Measurements from ENCODE around the gene DENND1A.

The DENND1A gene

DNA sequence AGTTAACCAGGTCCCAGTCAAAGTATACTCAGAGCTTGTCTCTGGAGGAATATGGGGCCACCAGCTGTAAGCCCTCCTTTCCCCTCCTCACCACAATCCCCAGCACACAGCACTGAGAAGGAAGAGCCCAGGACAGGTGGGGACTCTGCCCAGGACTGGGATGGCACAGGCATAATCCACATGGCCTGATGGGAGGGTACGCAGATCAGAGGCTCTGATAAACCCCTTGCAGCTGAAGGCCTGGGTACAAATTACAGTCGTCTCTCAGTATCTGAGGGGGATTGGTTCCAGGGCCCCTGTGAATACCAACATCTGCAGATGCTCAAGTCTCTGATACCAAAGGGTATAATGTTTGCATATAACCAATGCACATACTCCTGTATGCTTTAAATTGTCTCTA is 328.1 kb downstream of the DENND1A start:
- Histone ChIP-seq H3K23ac (ENCODE audit: low read length in 2 of 2) (no peak overlapping the region), H3K36me3 (ENCODE audit: control insufficient read depth in 1 of 2, insufficient read depth in 2 of 2, low read depth in 1 of 2, low read length in 2 of 2) (peaks cover 0 to 6% of the 10 kb centered on the region in 2 experiments), H3K79me1 (replicated peaks; ENCODE audit: low read length, poor library complexity, severe bottlenecking) (no peaks in the 10 kb centered on the region), H2AFZ (ENCODE audit: low read depth, low read length) (no peak overlapping the region), H2AK5ac (ENCODE audit: low read length, severe bottlenecking) (no peak overlapping the region), H3K18ac (ENCODE audit: low read depth in 1 of 2, low read length in 2 of 2) (no peak overlapping the region), H3K14ac (ENCODE audit: low read length in 2 of 2) (no peak overlapping the region), H2BK120ac (ENCODE audit: low read depth, low read length) (no peak overlapping the region), H2BK12ac (ENCODE audit: low read length in 2 of 2) (no peak overlapping the region), H2BK5ac (ENCODE audit: low read depth, low read length, poor library complexity, severe bottlenecking) (no peak overlapping the region), H4K91ac (ENCODE audit: low read length) (no peak overlapping the region), H4K8ac (ENCODE audit: low read length) (no peak overlapping the region), H3K27ac (ENCODE audit: low read length, poor library complexity, severe bottlenecking) (no peak overlapping the region), H3K4me3 (ENCODE audit: insufficient read depth in 1 of 2, low read depth in 1 of 2, low read length in 2 of 2) (no peak overlapping the region), H3K9me3 (ENCODE audit: control insufficient read depth, low read length) (no peaks in the 10 kb centered on the region), H3K4ac (ENCODE audit: low read depth in 1 of 2, low read length in 2 of 2) (no peak overlapping the region), H3K27me3 (ENCODE audit: control insufficient read depth in 1 of 2, insufficient read depth in 1 of 2, low read length in 2 of 2) (no peaks in the 10 kb centered on the region), H3K4me2 (ENCODE audit: low read length, poor library complexity, severe bottlenecking) (no peak overlapping the region), H2BK15ac (ENCODE audit: low read depth, poor library complexity, severe bottlenecking) (no peak overlapping the region), H3K4me1 (ENCODE audit: control insufficient read depth, insufficient read depth, low read depth, low read length) (peaks cover 1% of the 10 kb centered on the region), H3K9ac (ENCODE audit: low read length) (no peak overlapping the region)
- DNase-seq, result no peak
- WGBS, result 94% methylated on average over 2 of the region's 2 CpGs

DNA sequence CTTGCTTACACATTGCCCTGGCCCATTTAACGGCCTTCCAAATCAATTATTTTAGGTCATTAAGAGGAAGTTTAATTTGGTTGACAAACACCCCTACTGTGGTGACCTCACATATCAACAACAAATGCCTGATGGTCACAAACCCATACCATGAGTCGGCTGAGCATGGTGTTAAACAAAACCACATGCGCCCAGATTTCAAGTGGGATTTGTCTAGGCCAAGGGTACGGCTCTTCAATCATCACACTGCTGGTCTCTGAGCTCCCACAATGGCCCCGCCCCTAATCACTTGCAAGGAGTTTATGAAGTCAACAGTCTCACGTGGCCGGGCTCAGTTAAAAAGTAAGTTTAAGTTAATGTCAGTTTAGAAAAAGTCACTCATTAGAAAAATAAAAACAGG is 330.1 kb downstream of the DENND1A start:
- Histone ChIP-seq H3K14ac (ENCODE audit: low read length in 2 of 2) (no peak overlapping the region), H4K8ac (ENCODE audit: low read length) (no peak overlapping the region), H3K4ac (ENCODE audit: low read depth in 1 of 2, low read length in 2 of 2) (no peak overlapping the region), H4K91ac (ENCODE audit: low read length) (no peak overlapping the region), H2BK12ac (ENCODE audit: low read length in 2 of 2) (no peak overlapping the region), H3K27me3 (ENCODE audit: control insufficient read depth in 1 of 2, insufficient read depth in 1 of 2, low read length in 2 of 2) (no peaks in the 10 kb centered on the region), H2AFZ (ENCODE audit: low read depth, low read length) (no peak overlapping the region), H3K23ac (ENCODE audit: low read length in 2 of 2) (no peak overlapping the region), H2BK120ac (ENCODE audit: low read depth, low read length) (no peak overlapping the region), H3K79me1 (replicated peaks; ENCODE audit: low read length, poor library complexity, severe bottlenecking) (no peaks in the 10 kb centered on the region), H2AK5ac (ENCODE audit: low read length, severe bottlenecking) (no peak overlapping the region), H3K9ac (ENCODE audit: low read length) (no peak overlapping the region), H3K4me3 (ENCODE audit: insufficient read depth in 1 of 2, low read depth in 1 of 2, low read length in 2 of 2) (no peak overlapping the region), H3K18ac (ENCODE audit: low read depth in 1 of 2, low read length in 2 of 2) (no peak overlapping the region), H3K4me1 (ENCODE audit: control insufficient read depth, insufficient read depth, low read depth, low read length) (peaks cover 1% of the 10 kb centered on the region), H3K36me3 (ENCODE audit: control insufficient read depth in 1 of 2, insufficient read depth in 2 of 2, low read depth in 1 of 2, low read length in 2 of 2) (no peaks in the 10 kb centered on the region), H2BK5ac (ENCODE audit: low read depth, low read length, poor library complexity, severe bottlenecking) (no peak overlapping the region), H2BK15ac (ENCODE audit: low read depth, poor library complexity, severe bottlenecking) (no peak overlapping the region), H3K4me2 (ENCODE audit: low read length, poor library complexity, severe bottlenecking) (no peak overlapping the region), H3K9me3 (ENCODE audit: control insufficient read depth, low read length) (no peaks in the 10 kb centered on the region), H3K27ac (ENCODE audit: low read length, poor library complexity, severe bottlenecking) (no peak overlapping the region)
- DNase-seq, result no peak
- WGBS, result 99% methylated on average over 7 of the region's 7 CpGs

DNA sequence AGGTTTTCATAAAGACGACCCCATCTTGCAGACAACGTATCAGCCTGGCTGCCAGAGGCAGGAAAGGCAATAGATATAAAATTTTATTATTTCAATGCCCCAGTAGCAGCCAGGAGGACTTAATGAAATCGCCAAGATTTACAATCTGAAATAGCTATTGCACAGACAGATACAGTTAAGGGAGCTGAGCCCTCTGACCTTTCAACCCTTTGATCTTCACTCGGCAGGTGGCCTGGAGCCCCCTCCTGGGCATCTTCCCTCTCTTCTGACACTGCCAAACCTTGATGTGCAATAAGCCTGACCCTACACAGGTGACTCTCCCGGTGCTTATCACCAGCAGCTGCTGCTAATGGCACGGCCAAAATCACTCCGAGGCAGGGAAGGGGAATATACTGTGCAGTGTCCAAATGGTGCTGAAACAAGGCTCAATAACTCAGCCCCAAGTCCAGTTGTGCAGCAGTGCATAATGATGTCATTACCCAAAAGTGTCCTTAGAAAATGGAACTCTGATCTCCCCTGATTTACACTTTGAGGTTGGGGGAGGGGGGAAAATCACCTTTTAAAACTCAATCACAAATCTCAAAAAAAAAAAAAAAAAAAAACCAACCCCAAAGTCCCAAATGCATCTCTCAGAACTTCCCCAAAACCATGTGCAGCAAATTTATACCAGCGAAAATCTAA is 331.9 kb downstream of the DENND1A start:
- H3K4me3 ChIP-seq (ENCODE audit: insufficient read depth in 1 of 2, low read depth in 1 of 2, low read length in 2 of 2), result no peak overlapping the region
- H2BK120ac ChIP-seq (ENCODE audit: low read depth, low read length), result no peak overlapping the region
- no peak overlapping the region for H3K23ac ChIP-seq (ENCODE audit: low read length in 2 of 2)
- peaks cover 1% of the 10 kb centered on the region for H3K4me1 ChIP-seq (ENCODE audit: control insufficient read depth, insufficient read depth, low read depth, low read length)
- no peak overlapping the region for H2BK12ac ChIP-seq (ENCODE audit: low read length in 2 of 2)
- H2AK5ac ChIP-seq (ENCODE audit: low read length, severe bottlenecking), result no peak overlapping the region
- no peaks in the 10 kb centered on the region for H3K9me3 ChIP-seq (ENCODE audit: control insufficient read depth, low read length)
- no peaks in the 10 kb centered on the region for H3K36me3 ChIP-seq (ENCODE audit: control insufficient read depth in 1 of 2, insufficient read depth in 2 of 2, low read depth in 1 of 2, low read length in 2 of 2)
- H4K8ac ChIP-seq (ENCODE audit: low read length), result no peak overlapping the region
- no peak overlapping the region for H3K18ac ChIP-seq (ENCODE audit: low read depth in 1 of 2, low read length in 2 of 2)
- H3K9ac ChIP-seq (ENCODE audit: low read length), result no peak overlapping the region
- no peak overlapping the region for H2BK15ac ChIP-seq (ENCODE audit: low read depth, poor library complexity, severe bottlenecking)
- no peak overlapping the region for H4K91ac ChIP-seq (ENCODE audit: low read length)
- no peak overlapping the region for H3K27ac ChIP-seq (ENCODE audit: low read length, poor library complexity, severe bottlenecking)
- H3K4me2 ChIP-seq (ENCODE audit: low read length, poor library complexity, severe bottlenecking), result no peak overlapping the region
- no peak for DNase-seq
- no peaks in the 10 kb centered on the region for H3K79me1 ChIP-seq (replicated peaks; ENCODE audit: low read length, poor library complexity, severe bottlenecking)
- H3K14ac ChIP-seq (ENCODE audit: low read length in 2 of 2), result no peak overlapping the region
- H2BK5ac ChIP-seq (ENCODE audit: low read depth, low read length, poor library complexity, severe bottlenecking), result no peak overlapping the region
- no peaks in the 10 kb centered on the region for H3K27me3 ChIP-seq (ENCODE audit: control insufficient read depth in 1 of 2, insufficient read depth in 1 of 2, low read length in 2 of 2)
- no peak overlapping the region for H2AFZ ChIP-seq (ENCODE audit: low read depth, low read length)
- H3K4ac ChIP-seq (ENCODE audit: low read depth in 1 of 2, low read length in 2 of 2), result no peak overlapping the region
- 77% methylated on average over 6 of the region's 8 CpGs for WGBS

DNA sequence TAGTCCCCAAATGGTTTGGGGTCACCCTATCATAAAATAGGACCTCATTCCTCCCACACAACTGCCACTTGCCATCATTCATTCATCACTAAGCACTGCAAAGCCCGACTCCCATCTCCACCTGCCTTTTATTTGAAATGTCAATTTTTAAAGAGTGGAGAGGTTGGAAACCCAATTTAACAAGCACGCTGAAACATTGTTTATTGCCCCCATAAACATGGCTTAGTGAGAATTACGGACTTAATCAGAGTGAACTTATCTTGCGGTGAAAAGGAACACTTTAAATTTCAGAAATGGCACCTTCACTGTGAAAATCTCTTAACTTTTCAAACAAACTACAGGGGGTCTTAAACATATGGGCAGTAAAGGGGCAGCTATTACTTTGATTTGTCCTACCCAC is 332.9 kb downstream of the DENND1A start:
- Histone ChIP-seq H3K23ac (ENCODE audit: low read length in 2 of 2) (no peak overlapping the region), H3K27ac (ENCODE audit: low read length, poor library complexity, severe bottlenecking) (no peak overlapping the region), H3K4me3 (ENCODE audit: insufficient read depth in 1 of 2, low read depth in 1 of 2, low read length in 2 of 2) (no peak overlapping the region), H3K9me3 (ENCODE audit: control insufficient read depth, low read length) (no peaks in the 10 kb centered on the region), H4K91ac (ENCODE audit: low read length) (no peak overlapping the region), H2AK5ac (ENCODE audit: low read length, severe bottlenecking) (no peak overlapping the region), H2AFZ (ENCODE audit: low read depth, low read length) (no peak overlapping the region), H3K9ac (ENCODE audit: low read length) (no peak overlapping the region), H2BK12ac (ENCODE audit: low read length in 2 of 2) (no peak overlapping the region), H3K14ac (ENCODE audit: low read length in 2 of 2) (no peak overlapping the region), H4K8ac (ENCODE audit: low read length) (no peak overlapping the region), H3K4me1 (ENCODE audit: control insufficient read depth, insufficient read depth, low read depth, low read length) (peaks cover 1% of the 10 kb centered on the region), H3K79me1 (replicated peaks; ENCODE audit: low read length, poor library complexity, severe bottlenecking) (no peaks in the 10 kb centered on the region), H3K18ac (ENCODE audit: low read depth in 1 of 2, low read length in 2 of 2) (no peak overlapping the region), H2BK5ac (ENCODE audit: low read depth, low read length, poor library complexity, severe bottlenecking) (no peak overlapping the region), H2BK120ac (ENCODE audit: low read depth, low read length) (no peak overlapping the region), H2BK15ac (ENCODE audit: low read depth, poor library complexity, severe bottlenecking) (no peak overlapping the region), H3K4me2 (ENCODE audit: low read length, poor library complexity, severe bottlenecking) (no peak overlapping the region), H3K27me3 (ENCODE audit: control insufficient read depth in 1 of 2, insufficient read depth in 1 of 2, low read length in 2 of 2) (no peaks in the 10 kb centered on the region), H3K4ac (ENCODE audit: low read depth in 1 of 2, low read length in 2 of 2) (no peak overlapping the region), H3K36me3 (ENCODE audit: control insufficient read depth in 1 of 2, insufficient read depth in 2 of 2, low read depth in 1 of 2, low read length in 2 of 2) (no peaks in the 10 kb centered on the region)
- DNase-seq, result no peak
- 89% methylated on average over 3 of the region's 4 CpGs for WGBS
